ENCODE measurements around the gene MRPL11. TPM values are rescaled to one million over a fixed set of nuclear protein-coding genes. Genes with fewer than 3 reads are reported as not detected.

The MRPL11 gene
- total and polyA plus RNA-seq, 4 donors, result 18.0 to 45.6 (median 32.3) TPM

DNA sequence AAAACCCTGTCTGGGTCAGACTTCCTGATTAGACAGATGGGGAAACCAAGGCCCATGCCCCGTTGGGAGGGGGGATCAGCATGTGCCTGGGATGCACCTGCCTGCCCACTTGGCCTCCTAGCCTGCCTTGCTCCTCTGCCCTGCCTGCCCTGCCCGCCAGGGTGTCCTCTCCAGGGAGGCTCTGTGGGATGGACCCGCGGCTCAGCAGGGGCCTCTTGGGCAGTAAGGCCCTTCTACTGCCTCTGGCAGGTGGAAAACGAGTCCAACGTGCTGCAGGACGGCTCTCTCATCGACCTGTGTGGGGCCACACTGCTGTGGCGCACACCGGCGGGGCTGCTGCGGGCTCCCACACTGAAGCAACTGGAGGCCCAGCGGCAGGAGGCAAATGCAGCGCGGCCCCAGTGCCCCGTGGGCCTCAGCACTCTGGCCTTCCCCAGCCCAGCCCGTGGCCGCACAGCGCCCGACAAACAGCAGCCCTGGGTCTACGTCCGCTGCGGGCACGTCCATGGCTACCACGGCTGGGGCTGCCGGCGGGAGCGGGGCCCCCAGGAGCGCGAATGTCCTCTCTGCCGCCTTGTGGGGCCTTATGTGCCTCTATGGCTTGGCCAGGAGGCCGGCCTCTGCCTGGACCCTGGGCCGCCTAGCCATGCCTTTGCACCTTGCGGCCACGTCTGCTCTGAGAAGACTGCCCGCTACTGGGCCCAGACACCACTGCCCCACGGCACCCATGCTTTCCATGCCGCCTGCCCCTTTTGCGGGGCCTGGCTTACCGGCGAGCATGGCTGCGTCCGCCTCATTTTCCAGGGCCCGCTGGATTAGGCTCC is 36.9 kb upstream of the MRPL11 start:
- Histone ChIP-seq H3K27ac (ENCODE audit: low read depth in 1 of 2, low read length in 2 of 2) (no peak overlapping the region), H3K27me3 (ENCODE audit: control insufficient read depth in 4 of 4, insufficient read depth in 4 of 4, low read length in 3 of 4) (no peaks in the 10 kb centered on the region), H3K9me3 (ENCODE audit: control insufficient read depth in 4 of 4, low read length in 3 of 4) (no peaks in the 10 kb centered on the region), H3K4me1 (ENCODE audit: control insufficient read depth in 4 of 4, insufficient read depth in 4 of 4, low read length in 3 of 4) (peaks cover 2 to 11% (median 8%) of the 10 kb centered on the region in 4 donors), H3K4me3 (ENCODE audit: low read depth in 1 of 3, low read length in 3 of 3) (no peak overlapping the region), H3K36me3 (ENCODE audit: control insufficient read depth in 4 of 4, insufficient read depth in 3 of 4, low read depth in 1 of 4, low read length in 3 of 4) (peaks cover 0 to 8% (median 0%) of the 10 kb centered on the region in 4 donors), H3K9ac (ENCODE audit: low read depth in 1 of 2, low read length in 2 of 2) (no peak overlapping the region)
- no peak for DNase-seq (ENCODE audit: low spot score)
- TF ChIP-seq HNF4A (conservative IDR thresholded peaks at IDR 0.05), result no peak
- TF ChIP-seq, protein P1, sequence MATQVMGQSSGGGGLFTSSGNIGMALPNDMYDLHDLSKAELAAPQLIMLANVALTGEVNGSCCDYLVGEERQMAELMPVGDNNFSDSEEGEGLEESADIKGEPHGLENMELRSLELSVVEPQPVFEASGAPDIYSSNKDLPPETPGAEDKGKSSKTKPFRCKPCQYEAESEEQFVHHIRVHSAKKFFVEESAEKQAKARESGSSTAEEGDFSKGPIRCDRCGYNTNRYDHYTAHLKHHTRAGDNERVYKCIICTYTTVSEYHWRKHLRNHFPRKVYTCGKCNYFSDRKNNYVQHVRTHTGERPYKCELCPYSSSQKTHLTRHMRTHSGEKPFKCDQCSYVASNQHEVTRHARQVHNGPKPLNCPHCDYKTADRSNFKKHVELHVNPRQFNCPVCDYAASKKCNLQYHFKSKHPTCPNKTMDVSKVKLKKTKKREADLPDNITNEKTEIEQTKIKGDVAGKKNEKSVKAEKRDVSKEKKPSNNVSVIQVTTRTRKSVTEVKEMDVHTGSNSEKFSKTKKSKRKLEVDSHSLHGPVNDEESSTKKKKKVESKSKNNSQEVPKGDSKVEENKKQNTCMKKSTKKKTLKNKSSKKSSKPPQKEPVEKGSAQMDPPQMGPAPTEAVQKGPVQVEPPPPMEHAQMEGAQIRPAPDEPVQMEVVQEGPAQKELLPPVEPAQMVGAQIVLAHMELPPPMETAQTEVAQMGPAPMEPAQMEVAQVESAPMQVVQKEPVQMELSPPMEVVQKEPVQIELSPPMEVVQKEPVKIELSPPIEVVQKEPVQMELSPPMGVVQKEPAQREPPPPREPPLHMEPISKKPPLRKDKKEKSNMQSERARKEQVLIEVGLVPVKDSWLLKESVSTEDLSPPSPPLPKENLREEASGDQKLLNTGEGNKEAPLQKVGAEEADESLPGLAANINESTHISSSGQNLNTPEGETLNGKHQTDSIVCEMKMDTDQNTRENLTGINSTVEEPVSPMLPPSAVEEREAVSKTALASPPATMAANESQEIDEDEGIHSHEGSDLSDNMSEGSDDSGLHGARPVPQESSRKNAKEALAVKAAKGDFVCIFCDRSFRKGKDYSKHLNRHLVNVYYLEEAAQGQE (IDR thresholded peaks at IDR 0.05), result no peak
- no peak for TF ChIP-seq RXRA (IDR thresholded peaks at IDR 0.05)
- TF ChIP-seq FOXA2 (IDR thresholded peaks at IDR 0.05), result no peak
- TF ChIP-seq RAD21 (IDR thresholded peaks at IDR 0.05), result no peak
- no peak for TF ChIP-seq NR2F2 (IDR thresholded peaks at IDR 0.05)
- TF ChIP-seq MAX (IDR thresholded peaks at IDR 0.05), result no peak
- TF ChIP-seq TAF1 (conservative IDR thresholded peaks at IDR 0.05), result no peak
- TF ChIP-seq JUND (IDR thresholded peaks at IDR 0.05), result no peak
- no peak for TF ChIP-seq EGR1 (IDR thresholded peaks at IDR 0.05; ENCODE audit: low read depth in 2 of 2)
- WGBS, result 96% methylated on average over 44 of the region's 44 CpGs

GRCh38 chr11:66473608-66474515 is 35.2 kb upstream of the MRPL11 start:
- no peak overlapping the region for H3K4me3 ChIP-seq (ENCODE audit: low read depth in 1 of 3, low read length in 3 of 3)
- H3K27me3 ChIP-seq (ENCODE audit: control insufficient read depth in 4 of 4, insufficient read depth in 4 of 4, low read length in 3 of 4), result no peaks in the 10 kb centered on the region
- 95% methylated on average over 20 of the region's 20 CpGs for WGBS
- H3K9me3 ChIP-seq (ENCODE audit: control insufficient read depth in 4 of 4, low read length in 3 of 4), result no peaks in the 10 kb centered on the region
- peaks cover 0 to 8% (median 0%) of the 10 kb centered on the region in 4 donors for H3K36me3 ChIP-seq (ENCODE audit: control insufficient read depth in 4 of 4, insufficient read depth in 3 of 4, low read depth in 1 of 4, low read length in 3 of 4)
- DNase-seq (ENCODE audit: low spot score), result no peak
- H3K9ac ChIP-seq (ENCODE audit: low read depth in 1 of 2, low read length in 2 of 2), result no peak overlapping the region
- no peak overlapping the region for H3K27ac ChIP-seq (ENCODE audit: low read depth in 1 of 2, low read length in 2 of 2)
- peaks cover 0 to 3% (median 2%) of the 10 kb centered on the region in 4 donors for H3K4me1 ChIP-seq (ENCODE audit: control insufficient read depth in 4 of 4, insufficient read depth in 4 of 4, low read length in 3 of 4)
- TF ChIP-seq, protein P2, sequence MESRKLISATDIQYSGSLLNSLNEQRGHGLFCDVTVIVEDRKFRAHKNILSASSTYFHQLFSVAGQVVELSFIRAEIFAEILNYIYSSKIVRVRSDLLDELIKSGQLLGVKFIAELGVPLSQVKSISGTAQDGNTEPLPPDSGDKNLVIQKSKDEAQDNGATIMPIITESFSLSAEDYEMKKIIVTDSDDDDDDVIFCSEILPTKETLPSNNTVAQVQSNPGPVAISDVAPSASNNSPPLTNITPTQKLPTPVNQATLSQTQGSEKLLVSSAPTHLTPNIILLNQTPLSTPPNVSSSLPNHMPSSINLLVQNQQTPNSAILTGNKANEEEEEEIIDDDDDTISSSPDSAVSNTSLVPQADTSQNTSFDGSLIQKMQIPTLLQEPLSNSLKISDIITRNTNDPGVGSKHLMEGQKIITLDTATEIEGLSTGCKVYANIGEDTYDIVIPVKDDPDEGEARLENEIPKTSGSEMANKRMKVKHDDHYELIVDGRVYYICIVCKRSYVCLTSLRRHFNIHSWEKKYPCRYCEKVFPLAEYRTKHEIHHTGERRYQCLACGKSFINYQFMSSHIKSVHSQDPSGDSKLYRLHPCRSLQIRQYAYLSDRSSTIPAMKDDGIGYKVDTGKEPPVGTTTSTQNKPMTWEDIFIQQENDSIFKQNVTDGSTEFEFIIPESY (IDR thresholded peaks at IDR 0.05), result no peak
- TF ChIP-seq FOXA1 (IDR thresholded peaks at IDR 0.05) (no peak), GABPA (IDR thresholded peaks at IDR 0.05 in 1 of 2, conservative IDR thresholded peaks at IDR 0.05 in 1 of 2) (no peak), HNF4A (conservative IDR thresholded peaks at IDR 0.05) (no peak), YY1 (IDR thresholded peaks at IDR 0.05) (no peak), MAX (IDR thresholded peaks at IDR 0.05) (no peak), TAF1 (conservative IDR thresholded peaks at IDR 0.05) (no peak), FOXA2 (IDR thresholded peaks at IDR 0.05) (no peak), NR2F2 (IDR thresholded peaks at IDR 0.05) (no peak), HNF4G (IDR thresholded peaks at IDR 0.05) (no peak), RXRA (IDR thresholded peaks at IDR 0.05) (no peak), SP1 (IDR thresholded peaks at IDR 0.05) (no peak), JUND (IDR thresholded peaks at IDR 0.05) (no peak)
- TF ChIP-seq, protein P1 (IDR thresholded peaks at IDR 0.05), result no peak
- TF ChIP-seq, protein P3, sequence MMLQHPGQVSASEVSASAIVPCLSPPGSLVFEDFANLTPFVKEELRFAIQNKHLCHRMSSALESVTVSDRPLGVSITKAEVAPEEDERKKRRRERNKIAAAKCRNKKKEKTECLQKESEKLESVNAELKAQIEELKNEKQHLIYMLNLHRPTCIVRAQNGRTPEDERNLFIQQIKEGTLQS (IDR thresholded peaks at IDR 0.05), result no peak
